HG03060 (cell line): ENCODE data around the gene TBC1D12.

Source experiments
- ATAC-seq: cut with Tn5 transposase; IDR thresholded peaks from one replicate; pipeline ENCODE4 v1.9.1; 2021; ENCODE audit warnings: low read depth, moderate number of reproducible peaks; ENCODE audit not compliant: unreplicated experiment

Gene TBC1D12

GRCh38 chr10:94405406-94405805 lies 3.1 kb downstream of the TBC1D12 start:
- no peak for ATAC-seq

GRCh38 chr10:94407668-94408067 lies 5.3 kb downstream of the TBC1D12 start:
- ATAC-seq = no peak

- ATAC-seq = no peak
These were observed 6.8 kb downstream of the TBC1D12 start for GRCh38 chr10:94409021-94409657.

GRCh38 chr10:94411304-94411703 lies 9.0 kb downstream of the TBC1D12 start:
- ATAC-seq = no peak

- ATAC-seq = no peak
These were observed 10.1 kb downstream of the TBC1D12 start for GRCh38 chr10:94412449-94412848.

- ATAC-seq = no peak
These were observed 11.0 kb downstream of the TBC1D12 start for GRCh38 chr10:94413361-94413760.

- ATAC-seq = no peak
These were observed 14.6 kb downstream of the TBC1D12 start for GRCh38 chr10:94416896-94417295.

GRCh38 chr10:94417321-94417720 lies 15.0 kb downstream of the TBC1D12 start:
- ATAC-seq = no peak

GRCh38 chr10:94420516-94420915 lies 18.2 kb downstream of the TBC1D12 start:
- ATAC-seq = no peak

GRCh38 chr10:94420998-94421528 lies 18.7 kb downstream of the TBC1D12 start:
- no peak for ATAC-seq

- no peak for ATAC-seq
These were observed 21.3 kb downstream of the TBC1D12 start for GRCh38 chr10:94423627-94424026.

GRCh38 chr10:94424714-94425337 lies 22.5 kb downstream of the TBC1D12 start:
- ATAC-seq = no peak

GRCh38 chr10:94425942-94426341 lies 23.6 kb downstream of the TBC1D12 start:
- ATAC-seq = no peak

- ATAC-seq = no peak
These were observed 24.8 kb downstream of the TBC1D12 start for GRCh38 chr10:94427166-94427565.

- no peak for ATAC-seq
These were observed 26.7 kb downstream of the TBC1D12 start for GRCh38 chr10:94428766-94429707.

GRCh38 chr10:94430701-94431100 lies 28.4 kb downstream of the TBC1D12 start:
- no peak for ATAC-seq

GRCh38 chr10:94432443-94432842 lies 30.1 kb downstream of the TBC1D12 start:
- no peak for ATAC-seq

GRCh38 chr10:94439275-94439861 lies 37.0 kb downstream of the TBC1D12 start:
- no peak for ATAC-seq

GRCh38 chr10:94440096-94440495 lies 37.8 kb downstream of the TBC1D12 start:
- no peak for ATAC-seq

GRCh38 chr10:94443047-94443446 lies 40.7 kb downstream of the TBC1D12 start:
- ATAC-seq = no peak

- ATAC-seq = no peak
These were observed 41.2 kb downstream of the TBC1D12 start for GRCh38 chr10:94443549-94443948.
